Upper lobe of right lung (tissue), 1 donor: ENCODE measurements around the gene WASL. TPM values are rescaled to one million over a fixed set of nuclear protein-coding genes. Genes with fewer than 3 reads are reported as not detected.
"Not testable (repeated sequence)": the region's sequence is repeated elsewhere in the genome, so short reads cannot be mapped to it uniquely, and the experiment has no call there.

Experiments used
- ATAC-seq: fragments of 200-7000 bp; cut with Tn5 transposase; one replicate; pipeline ENCODE4 v1.9.1; 2020; ENCODE audit warnings: mild to moderate bottlenecking, moderate library complexity
- DNase-seq: peaks from one replicate; pipeline ENCODE4 v3.0.0-alpha.2; 2020
- H3K27ac ChIP-seq: fragments of 200-600 bp; one replicate; pipeline ENCODE4 v1.8.0; 2022
- H3K27me3 ChIP-seq: fragments of 200-600 bp; one replicate; pipeline ENCODE4 v1.8.0; 2022; ENCODE audit warnings: mild to moderate bottlenecking
- H3K36me3 ChIP-seq: fragments of 200-600 bp; one replicate; pipeline ENCODE4 v1.8.0; 2022
- H3K4me1 ChIP-seq: fragments of 200-600 bp; one replicate; pipeline ENCODE4 v1.8.0; 2022
- H3K4me3 ChIP-seq: fragments of 200-600 bp; one replicate; pipeline ENCODE4 v1.8.0; 2022; ENCODE audit warnings: mild to moderate bottlenecking
- H3K9me3 ChIP-seq: fragments of 200-600 bp; one replicate; pipeline ENCODE4 v1.8.0; 2022
- CTCF ChIP-seq: fragments of 200-600 bp; IDR thresholded peaks from one replicate; pipeline ENCODE4 v1.8.0; 2022; ENCODE audit warnings: antibody characterized with exemption
- intact Hi-C: fragments of 100-400 bp; cut with DNase I; formaldehyde crosslinking; loops from one replicate; pipeline ENCODE4 v1.11.0; 2022
- total RNA-seq: library from RNA; stranded (reverse); fragmentation: NEBNext Ultra II Directional; extraction: Animal tissue kit (Norgen Biotek cat#: 25700); gene quantifications from one replicate; pipeline ENCODE4 v1.2.1, GENCODE V29; 2021
- donor health status: DM: no; HTN: yes; CAD: no; lungs with severe emphysema.

WASL gene
- total RNA-seq, 1 donor from 2014 or later, result 40.0 TPM

GRCh38 chr7:123784263-123784662, 35.5 kb upstream of the WASL start:
- Histone ChIP-seq H3K27ac (no peak overlapping the region), H3K4me1 (no peaks in the 10 kb centered on the region), H3K36me3 (no peaks in the 10 kb centered on the region), H3K27me3 (no peaks in the 10 kb centered on the region), H3K9me3 (no peaks in the 10 kb centered on the region), H3K4me3 (no peak overlapping the region)
- no peak for TF ChIP-seq CTCF
- intact Hi-C loops, result no loop called here
- ATAC-seq (peak; percentile 56), DNase-seq (no peak)

GRCh38 chr7:123783820-123784219, 35.0 kb upstream of the WASL start:
- no peaks in the 10 kb centered on the region for H3K4me1 ChIP-seq
- no peak for TF ChIP-seq CTCF
- H3K27me3 ChIP-seq, result no peaks in the 10 kb centered on the region
- DNase-seq (no peak), ATAC-seq (no peak)
- no peak overlapping the region for H3K4me3 ChIP-seq
- H3K27ac ChIP-seq, result no peak overlapping the region
- no peaks in the 10 kb centered on the region for H3K36me3 ChIP-seq
- no peaks in the 10 kb centered on the region for H3K9me3 ChIP-seq
- intact Hi-C loops, result no loop called here

GRCh38 chr7:123782071-123782798, 33.4 kb upstream of the WASL start:
- Histone ChIP-seq H3K4me1 (no peaks in the 10 kb centered on the region), H3K36me3 (no peaks in the 10 kb centered on the region), H3K27ac (no peak overlapping the region), H3K27me3 (no peaks in the 10 kb centered on the region), H3K9me3 (no peaks in the 10 kb centered on the region), H3K4me3 (no peak overlapping the region)
- DNase-seq (no peak), ATAC-seq (no peak)
- intact Hi-C loops, result no loop called here
- TF ChIP-seq CTCF, result no peak

DNA sequence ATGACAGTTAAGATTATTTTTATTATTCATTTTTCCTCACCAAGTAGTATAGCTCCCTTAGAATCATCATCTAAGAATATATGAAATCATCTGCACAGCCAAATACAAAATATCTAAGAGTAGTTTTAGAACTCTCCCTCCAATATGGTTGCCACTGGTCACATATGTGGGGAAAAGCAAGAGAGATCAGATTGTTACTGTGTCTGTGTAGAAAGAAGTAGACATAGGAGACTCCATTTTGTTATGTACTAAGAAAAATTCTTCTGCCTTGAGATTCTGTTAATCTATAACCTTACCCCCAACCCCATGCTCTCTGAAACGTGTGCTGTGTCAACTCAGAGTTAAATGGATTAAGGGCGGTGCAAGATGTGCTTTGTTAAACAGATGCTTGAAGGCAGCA, 31.7 kb upstream of the WASL start:
- intact Hi-C loops, H3K36me3 ChIP-seq, H3K4me3 ChIP-seq, H3K4me1 ChIP-seq, H3K27ac ChIP-seq, H3K9me3 ChIP-seq, ATAC-seq, DNase-seq, H3K27me3 ChIP-seq: not testable (repeated sequence)

- Histone ChIP-seq H3K36me3 (no peaks in the 10 kb centered on the region), H3K27me3 (no peaks in the 10 kb centered on the region), H3K4me1 (no peaks in the 10 kb centered on the region), H3K27ac (no peak overlapping the region), H3K9me3 (no peaks in the 10 kb centered on the region), H3K4me3 (no peak overlapping the region)
- intact Hi-C loops, result no loop called here
- DNase-seq (no peak), ATAC-seq (peak; percentile 44)
- no peak for TF ChIP-seq CTCF
Measured at GRCh38 chr7:123774496-123774895, 25.7 kb upstream of the WASL start.

DNA sequence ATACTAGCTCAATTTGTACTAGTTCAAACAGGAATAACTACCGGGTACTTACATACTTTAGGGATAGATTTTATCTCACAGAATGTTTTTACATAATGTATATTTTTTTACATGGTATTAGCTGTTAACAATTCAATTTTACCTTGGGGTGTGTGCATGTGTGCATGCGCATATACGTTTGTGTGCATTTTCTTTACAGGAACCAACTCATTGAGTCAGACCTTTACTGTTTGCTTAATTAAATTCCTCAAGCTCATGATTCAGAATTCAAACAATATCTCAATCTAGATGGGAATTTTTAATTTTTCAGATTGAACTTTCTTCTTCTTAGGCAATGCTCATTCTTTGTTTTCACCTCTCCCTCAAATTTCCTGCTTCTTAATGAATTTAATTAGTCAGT, 24.7 kb upstream of the WASL start:
- Histone ChIP-seq H3K27me3 (no peaks in the 10 kb centered on the region), H3K4me1 (no peaks in the 10 kb centered on the region), H3K4me3 (no peak overlapping the region), H3K27ac (no peak overlapping the region), H3K9me3 (no peaks in the 10 kb centered on the region), H3K36me3 (no peaks in the 10 kb centered on the region)
- no peak for DNase-seq
- no peak for ATAC-seq
- intact Hi-C loops, result no loop called here
- TF ChIP-seq CTCF, result no peak
